GM19463 (cell line): ENCODE data around the gene PAK1IP1.
"Not testable (repeated sequence)": the region's sequence is repeated elsewhere in the genome, so short reads cannot be mapped to it uniquely, and the experiment has no call there.

ENCODE experiments used
- ATAC-seq: cut with Tn5 transposase; IDR thresholded peaks from one replicate; pipeline ENCODE4 v1.9.1; 2021; ENCODE audit warnings: mild to moderate bottlenecking, moderate library complexity; ENCODE audit not compliant: unreplicated experiment

Gene PAK1IP1

DNA sequence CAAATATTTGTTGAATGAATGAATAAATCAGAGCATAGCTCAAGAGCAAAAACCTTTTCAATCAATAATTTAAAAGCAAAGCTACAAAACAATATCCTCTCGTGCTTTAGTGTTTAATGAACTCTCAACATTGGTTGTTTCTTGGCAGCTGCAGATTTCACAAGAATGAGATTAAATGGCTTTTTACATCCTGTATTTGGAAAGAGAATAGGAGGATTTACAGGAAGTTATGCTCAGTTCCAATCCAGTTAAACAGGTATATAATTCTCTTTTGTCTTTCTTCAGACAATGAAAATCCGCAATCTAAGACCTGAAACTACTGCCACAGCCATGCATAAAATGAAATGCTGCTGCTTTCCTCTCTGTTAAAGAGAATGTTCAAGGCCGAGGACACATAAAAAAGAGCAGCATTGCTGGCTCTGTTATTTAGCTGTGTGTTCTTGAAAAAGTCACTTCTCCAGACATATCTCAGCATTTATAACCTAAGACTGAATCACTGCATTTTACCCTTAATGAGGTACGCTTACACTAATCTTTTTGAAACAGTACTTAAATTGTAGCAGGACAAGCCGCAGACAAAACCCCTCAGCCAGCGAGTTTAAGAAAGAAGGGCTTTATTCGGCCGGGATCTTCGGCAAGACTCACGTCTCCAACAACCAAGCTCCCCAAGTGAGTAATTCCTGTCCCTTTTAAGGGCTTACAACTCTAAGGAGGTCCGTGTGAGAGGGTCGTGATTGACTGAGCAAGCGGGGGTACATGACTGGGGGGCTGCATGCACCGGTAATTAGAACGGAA, 3.9 kb upstream of the PAK1IP1 start:
- ATAC-seq, result no peak

DNA sequence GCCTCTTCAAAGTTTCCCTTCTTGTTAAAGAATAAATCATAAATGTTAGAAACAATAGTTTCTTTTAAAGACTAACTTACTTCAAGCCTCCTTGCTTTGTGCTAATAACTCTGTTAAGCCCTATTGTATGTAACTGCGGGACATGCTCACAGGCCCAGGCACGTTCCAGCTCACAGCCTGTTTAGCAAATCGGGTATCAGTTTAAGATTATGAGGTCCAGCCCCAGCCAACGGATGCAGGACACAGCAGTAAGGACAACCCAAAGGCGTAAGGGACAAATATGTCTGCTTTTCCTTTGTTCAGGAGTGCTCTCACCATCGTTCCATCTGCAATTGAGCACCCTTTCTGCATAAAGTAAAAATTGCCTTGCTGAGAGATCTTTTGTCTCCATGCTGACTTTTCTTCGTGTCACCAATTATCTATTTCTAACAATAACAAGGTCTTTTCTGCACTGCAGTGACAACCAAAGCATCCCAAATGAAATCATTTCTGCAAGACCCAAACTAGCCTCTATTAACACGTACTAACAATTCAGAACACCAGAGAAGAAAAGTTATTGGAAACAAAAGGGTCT, 1.7 kb upstream of the PAK1IP1 start:
- ATAC-seq, result no peak

DNA sequence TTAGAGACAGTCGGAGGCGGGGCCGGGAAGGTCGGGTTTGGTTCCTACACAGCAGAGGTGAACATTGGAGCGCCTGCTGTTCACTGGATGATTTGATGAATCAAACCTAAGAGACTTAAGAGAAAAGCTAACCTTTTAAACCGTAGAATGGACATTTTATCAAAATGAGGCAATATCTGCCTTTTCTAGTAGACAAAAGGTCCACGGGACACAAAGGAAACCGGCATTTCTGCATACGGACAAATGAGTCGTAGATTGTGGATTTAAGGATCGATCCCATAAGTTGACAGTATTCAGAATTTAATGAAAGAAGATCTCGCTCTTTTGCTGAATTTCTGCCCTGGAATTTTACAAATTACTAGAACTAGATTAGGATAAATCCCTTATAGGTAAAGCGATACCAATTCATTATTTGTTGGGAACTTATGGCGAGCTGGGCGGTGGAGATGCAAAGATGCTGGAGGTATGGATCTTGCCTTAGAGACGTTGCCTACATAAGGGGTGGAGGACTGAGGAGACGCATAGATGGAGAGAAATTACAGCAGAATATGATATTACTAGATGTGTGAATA, 400 bp downstream of the PAK1IP1 start:
- no peak for ATAC-seq

DNA sequence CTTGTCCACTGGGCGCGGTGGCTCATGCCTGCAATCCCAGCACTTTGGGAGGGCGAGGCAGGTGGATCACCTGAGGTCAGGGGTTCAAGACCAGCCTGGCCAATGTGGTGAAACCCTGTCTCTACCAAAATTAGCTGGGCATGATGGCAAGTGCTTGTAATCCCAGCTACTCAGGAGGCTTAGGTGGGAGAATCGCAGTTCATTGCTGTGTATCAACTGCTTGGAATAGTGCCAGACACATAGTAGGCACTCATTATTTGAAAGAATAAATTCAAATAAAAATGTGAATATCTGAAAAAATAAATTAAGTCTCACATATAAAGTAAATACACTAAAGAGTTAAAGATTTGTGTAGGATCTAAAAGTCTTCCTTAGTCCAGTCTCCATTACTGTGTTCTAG, 1.9 kb downstream of the PAK1IP1 start:
- no peak for ATAC-seq

DNA sequence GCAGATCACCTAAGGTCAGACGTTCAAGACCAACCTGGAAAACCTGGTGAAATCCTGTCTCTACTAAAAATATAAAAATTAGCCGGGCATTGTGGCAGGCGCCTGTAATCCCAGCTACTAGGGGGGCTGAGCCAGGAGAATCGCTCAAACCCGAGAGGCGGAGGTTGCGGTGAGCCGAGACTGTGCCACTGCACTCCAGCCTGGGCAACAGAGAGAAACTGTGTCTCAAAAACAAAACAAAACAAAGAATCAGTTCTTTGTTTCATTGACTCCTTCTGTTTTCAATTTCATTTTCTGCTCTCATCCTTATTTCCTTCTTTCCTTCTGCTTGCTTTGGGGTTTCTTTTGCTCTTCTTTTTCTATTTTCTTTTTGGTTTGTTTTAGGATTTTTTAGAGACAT, 19.2 kb downstream of the PAK1IP1 start:
- ATAC-seq, result no peak

DNA sequence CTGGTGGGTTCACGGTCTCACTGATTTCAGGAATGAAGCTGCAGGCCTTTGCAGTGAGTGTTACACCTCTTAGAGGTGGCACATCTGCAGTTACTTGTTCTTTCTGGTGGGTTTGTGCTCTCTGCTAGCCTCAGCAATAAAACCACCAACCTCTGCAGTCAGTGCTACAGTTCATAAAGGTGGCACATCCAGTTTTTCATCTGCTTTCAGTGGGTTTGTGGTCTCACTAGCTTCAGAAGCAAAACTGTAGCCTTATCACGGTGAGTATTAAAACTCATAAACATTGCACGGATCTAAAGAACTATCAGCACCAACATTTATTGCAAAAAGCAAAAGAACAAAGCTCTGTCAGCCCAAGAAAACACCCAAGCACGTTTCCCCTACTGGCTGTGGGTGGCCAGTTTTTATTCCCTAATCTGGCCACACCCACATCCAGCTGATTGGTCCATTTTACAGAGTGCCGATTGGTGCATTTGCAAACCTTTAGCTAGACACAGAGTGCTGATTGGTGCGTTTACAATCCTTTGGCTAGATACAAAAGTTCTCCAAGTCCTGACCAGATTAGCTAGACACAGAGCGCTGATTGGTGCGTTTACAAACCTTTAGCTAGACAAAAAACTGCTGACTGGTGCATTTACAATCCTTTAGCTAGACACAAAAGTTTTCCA, 24.7 kb downstream of the PAK1IP1 start:
- no peak for ATAC-seq

DNA sequence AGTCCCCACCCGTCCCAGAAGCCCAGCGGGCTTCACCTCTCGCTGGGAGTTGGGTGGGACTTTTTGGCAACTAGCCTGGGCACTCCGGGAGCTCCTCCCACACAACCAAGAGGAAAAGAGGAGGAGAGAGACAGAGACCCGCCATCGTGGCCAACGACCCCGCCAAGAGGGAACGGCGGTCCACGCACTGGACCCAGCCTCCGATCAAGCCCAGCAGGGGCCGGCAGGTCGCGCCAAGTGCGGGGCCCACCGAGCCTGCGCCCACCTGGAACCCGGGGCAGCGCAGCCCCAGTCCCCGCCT, 25.1 kb downstream of the PAK1IP1 start:
- no peak for ATAC-seq

DNA sequence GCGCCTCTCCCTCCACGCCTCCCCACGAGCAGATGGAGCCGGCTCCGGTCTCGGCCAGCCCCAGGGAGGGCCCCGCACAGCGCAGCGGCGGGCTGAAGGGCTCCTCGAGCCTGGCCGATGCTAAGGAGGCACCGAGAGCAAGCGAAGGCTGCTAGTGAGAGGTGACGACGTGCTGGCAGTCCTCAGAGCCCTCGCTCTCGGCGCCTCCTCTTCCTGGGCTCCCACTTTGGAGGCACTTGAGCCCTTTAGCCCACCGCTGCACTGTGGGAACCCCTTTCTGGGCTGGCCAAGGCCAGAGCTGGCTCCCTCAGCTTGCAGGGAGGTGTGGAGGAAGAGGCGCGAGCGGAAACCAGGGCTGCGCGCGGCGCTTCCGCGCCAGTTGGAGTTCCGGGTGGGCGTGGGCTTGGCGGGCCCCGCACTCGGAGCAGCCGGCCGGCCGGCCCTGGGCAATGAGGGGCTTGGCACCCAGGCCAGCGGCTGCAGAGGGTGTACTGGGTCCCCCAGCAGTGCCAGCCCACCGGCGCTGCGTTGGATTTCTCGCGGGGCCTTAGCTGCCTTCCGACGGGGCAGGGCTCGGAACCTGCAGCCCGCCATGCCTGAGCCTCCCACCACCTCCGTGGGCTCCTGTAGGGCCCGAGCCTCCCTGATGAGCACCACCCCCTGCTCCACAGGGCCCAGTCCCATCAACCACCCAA, 25.6 kb downstream of the PAK1IP1 start:
- peak; percentile 10 for ATAC-seq

DNA sequence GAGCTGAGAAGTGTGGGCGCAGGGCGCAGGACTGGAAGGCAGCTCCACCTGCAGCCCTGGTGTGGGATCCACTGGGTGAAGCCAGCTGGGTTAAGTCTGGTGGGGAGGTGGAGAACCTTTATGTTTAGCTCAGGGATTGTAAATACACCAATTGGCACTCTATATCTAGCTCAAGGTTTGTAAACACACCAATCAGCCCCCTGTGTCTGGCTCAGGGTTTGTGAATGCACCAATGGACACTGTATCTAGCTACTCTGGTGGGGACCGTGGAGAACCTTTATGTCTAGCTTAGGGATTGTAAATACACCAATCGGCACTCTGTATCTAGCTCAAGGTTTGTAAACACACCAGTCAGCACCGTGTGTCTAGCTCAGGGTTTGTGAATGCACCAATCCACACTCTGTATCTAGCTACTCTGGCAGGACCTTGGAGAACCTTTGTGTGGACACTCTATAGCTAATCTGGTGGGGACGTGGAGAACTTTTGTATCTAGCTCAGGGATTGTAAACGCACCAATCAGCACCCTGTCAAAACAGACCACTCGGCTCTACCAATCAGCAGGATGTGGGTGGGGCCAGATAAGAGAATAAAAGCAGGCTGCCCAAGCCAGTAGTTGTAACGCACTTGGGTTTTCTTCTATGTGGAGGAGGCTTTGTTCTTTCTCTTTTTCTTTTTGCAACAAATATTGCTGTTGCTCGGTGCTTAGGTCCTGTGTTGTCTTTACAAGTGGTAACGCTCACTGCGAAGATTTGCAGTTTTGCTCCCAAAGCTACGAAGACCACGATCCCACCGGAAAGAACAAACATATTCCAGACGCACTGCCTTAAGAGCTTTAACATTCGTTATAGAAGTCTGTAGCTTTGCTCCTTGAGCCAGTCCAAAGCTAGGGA, 26.4 kb downstream of the PAK1IP1 start:
- not testable (repeated sequence) for ATAC-seq

DNA sequence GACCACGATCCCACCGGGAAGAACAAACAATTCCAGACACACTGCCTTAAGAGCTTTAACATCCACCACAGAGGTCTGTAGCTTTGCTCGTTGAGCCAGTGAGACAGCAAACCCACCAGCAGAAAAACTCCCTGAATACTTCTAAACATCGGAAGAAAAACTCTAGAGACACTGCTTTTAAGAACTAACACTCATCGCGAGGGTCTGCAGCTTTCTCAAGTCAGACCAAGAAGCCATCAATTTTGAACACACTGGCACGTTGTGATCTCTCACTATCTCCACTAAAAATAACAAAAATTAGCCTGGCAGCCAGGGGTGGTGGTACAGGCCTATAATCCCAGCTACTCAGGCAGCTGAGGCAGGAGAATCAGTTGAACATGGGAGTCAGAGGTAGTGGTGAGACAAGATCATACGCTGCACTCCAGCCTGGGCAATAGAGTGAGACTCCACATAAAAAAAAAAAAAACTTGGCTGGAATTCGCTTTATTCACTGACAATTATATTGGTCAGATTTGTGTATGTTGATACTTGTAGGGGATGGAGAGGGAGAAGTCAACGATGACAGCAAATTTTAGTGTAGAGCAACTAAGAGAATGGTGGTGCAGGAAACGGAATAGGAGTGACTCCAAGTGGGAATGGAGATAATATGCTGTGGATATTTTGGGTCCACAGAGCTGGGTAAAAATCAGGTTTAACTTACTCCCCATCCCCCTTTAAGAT, 27.2 kb downstream of the PAK1IP1 start:
- ATAC-seq, result no peak

DNA sequence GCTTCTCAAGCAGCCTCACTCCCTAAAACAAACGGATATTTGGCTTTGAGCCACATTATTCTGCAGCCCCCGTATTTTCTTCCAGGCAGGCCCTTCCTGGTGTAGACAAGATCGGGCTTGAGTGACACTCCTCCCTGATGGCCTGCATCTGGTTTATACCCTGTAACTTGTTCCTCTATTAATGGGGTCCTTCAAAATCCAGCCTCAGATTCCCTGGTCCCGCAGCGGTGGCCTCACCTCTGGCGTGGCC, 27.7 kb downstream of the PAK1IP1 start:
- ATAC-seq, result no peak

DNA sequence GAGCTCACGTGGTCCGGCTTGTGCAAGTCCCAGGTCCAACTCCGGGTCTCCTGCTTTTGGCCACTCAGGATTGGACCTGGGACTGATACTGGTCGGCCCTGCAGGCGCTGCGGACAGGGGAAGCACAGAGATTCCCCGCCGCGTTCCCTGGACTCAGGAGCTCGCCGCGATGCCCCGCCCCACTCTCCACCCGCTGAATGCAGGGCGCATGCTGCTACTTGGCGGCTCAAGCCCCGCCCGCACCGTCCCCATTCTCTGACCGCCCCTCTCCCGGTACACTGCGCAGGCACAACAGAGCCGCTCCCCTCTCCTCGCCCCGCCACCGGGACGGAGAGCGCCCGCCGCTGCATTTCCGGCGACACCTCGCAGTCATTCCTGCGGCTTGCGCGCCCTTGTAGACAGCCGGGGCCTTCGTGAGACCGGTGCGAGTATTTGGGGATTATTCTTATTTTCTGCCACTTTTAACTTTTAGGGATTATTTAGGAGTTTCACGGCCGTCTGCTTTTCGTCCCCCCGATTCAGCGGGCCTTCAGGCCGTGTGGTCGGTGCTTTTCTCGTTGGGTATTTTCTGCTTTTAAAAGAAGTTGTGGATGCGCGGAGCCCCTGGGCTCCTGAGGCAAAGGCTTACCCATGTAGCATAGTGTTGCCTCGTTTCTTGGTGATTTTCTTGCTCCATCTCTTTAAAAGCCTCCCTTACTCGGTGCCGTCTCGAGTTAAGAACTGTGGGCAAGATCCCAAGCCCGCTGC, 28.2 kb downstream of the PAK1IP1 start, which contains the start of gene TMEM14C:
Gene TMEM14C (plus strand): TSS at position 251 of the 747 bp plus-strand sequence. CDS start 1,544 bp downstream, outside the sequence.
- ATAC-seq, result peak; percentile 95

DNA sequence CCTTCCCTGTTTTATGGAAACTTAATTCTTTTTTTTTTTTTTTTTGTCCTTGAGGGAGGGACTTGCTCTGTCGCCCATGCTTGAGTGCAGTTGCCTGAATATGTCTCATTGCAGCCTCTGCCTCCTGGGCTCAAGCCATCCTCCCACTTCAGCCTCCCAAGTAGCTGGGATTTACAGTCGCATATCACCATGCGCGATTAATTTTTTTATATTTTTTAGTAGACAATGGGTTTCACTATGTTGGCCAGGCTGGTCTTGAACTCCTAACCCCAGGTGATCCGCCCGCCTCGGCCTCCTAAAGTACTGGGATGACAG, 28.8 kb downstream of the PAK1IP1 start:
- no peak for ATAC-seq

DNA sequence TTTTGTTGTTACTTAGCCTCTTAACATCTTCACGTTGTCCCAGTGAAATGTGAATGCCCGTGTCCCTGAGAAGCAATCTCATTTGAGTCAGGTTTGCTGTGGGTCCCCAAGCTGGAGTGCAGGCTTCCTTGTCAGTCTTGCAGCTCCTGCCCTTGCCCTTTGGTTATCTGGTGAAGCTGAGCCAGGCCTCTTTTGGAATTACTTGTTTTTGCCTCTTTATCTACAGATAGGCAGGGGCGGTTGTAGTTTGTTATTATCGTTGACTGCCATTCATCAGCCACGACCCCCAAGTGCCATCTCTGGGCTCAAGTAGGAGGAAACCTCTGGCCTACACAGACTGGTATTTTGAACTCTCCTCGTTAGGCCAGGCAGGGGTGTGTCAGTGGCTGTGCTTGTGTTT, 30.3 kb downstream of the PAK1IP1 start:
- no peak for ATAC-seq

DNA sequence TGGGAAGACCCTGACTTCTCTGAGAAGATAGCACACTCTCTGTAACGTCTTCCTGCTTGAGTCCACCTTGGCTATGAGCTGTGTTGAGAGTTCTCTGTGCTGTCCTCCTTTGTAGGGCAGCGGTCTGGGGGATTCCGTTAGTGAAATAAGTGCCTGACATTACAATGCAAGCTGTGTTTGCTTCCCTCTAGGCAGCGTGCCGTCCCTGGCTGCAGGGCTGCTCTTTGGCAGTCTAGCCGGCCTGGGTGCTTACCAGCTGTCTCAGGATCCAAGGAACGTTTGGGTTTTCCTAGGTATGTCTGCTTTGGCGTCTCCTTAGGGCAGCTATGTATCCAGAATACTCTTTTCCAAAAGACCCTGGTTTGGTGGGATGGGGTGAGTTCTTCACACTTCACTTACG, 30.9 kb downstream of the PAK1IP1 start:
- ATAC-seq, result no peak

DNA sequence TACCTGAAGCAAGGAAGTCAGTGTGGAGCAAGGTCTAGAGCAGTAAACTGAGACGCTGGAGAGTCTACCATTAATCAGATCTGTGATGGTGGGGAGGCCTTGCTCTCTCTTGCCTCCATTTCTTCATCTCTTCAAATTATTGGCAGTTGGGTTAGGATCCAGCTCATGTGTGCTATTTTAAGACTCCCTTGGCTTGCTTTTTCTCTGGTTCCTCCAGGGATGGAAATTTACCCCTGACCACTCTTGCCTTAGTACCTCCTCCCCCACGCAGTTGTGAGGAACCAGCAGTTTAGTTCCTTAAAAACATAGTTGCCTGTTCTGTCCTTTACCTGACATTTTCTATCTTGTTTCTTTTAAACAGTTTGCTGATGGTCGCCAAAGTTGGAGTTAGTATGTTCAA, 35.5 kb downstream of the PAK1IP1 start:
- no peak for ATAC-seq

DNA sequence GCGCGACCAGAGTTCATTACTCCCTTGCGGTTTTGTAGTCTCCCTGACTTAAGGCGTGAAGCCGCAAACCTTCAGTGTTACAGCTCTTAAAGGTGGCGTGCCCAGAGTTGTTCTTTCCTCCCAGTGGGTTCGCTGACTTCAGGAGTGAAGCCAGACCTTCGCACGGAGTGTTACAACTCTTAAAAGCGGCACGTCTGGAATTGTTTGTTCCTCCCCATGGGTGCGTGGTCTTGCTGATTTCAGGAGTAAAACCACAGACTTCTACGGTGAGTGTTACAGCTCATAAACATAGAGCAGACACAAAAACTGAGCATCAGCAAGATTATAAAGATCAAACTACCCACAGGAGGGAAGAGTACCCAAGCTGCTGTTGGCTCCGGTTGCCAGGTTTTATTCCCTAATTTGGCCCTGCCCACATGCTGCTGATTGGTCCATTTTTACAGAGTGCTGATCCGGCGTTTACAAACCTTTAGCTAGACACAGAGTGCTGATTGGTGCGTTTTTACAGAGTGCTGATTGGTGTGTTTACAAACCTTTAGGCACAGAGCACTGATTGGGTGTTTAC, 38.5 kb downstream of the PAK1IP1 start:
- no peak for ATAC-seq

DNA sequence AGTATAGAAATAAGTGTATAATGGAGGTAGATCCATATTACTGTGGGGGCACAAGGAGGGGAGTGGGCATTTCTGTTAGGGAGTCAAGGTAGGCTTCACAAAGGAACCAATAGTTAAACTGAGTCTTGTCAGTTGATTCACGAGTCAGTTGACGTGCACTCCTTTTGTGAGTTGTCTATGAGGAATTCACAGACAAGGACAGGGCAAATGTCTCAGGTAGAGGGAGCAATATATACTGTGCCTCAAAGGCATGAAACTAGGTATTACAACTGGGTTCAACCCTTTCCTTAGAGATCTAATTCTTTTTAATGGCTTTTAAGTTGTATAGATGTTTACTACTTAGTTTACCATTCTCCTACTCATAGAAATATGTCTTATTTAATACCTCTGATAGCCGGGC, 39.1 kb downstream of the PAK1IP1 start:
- no peak for ATAC-seq

DNA sequence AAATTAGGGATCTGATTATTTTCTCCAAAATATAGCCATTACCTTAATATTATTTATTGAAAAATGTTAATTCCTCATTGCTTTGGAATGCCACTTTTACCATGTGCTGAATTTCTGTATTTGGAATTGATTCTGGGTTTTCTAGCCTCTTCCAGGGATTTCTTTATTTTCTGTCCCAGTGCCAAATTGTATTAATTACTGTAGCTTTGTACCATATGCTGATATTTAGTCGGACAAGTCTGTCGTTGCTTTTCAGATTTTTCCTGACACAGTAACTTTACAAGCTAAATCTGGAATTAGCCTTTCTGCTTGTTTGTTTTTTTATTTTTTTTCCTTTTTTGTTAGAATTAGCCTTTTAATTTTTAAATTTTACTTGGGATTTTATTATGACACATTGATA, 42.0 kb downstream of the PAK1IP1 start:
- no peak for ATAC-seq
